KMS-11 (cell line): ENCODE measurements around the gene LSM14B.

ENCODE experiments used
- H2AFZ ChIP-seq: fragments of 200-600 bp; sonication (generic); 2 replicates; pipeline ENCODE4 v1.6.1; 2016; ENCODE audit warnings: antibody characterized with exemption, mixed run types, low read depth
- H3K27ac ChIP-seq: fragments of 200-600 bp; sonication (generic); 2 replicates; pipeline ENCODE4 v1.6.1; 2016; ENCODE audit warnings: mild to moderate bottlenecking, mixed run types
- H3K27me3 ChIP-seq: fragments of 200-600 bp; sonication (generic); 2 replicates; pipeline ENCODE4 v1.6.1; 2017; ENCODE audit warnings: mild to moderate bottlenecking, low read depth, mixed run types, moderate library complexity; ENCODE audit not compliant: insufficient read depth
- H3K36me3 ChIP-seq: fragments of 200-600 bp; sonication (generic); 2 replicates; pipeline ENCODE4 v1.6.1; 2017; ENCODE audit warnings: mild to moderate bottlenecking, mixed run types; ENCODE audit not compliant: insufficient read depth
- H3K4me1 ChIP-seq: fragments of 200-600 bp; sonication (generic); 2 replicates; pipeline ENCODE4 v1.6.1; 2016; ENCODE audit warnings: mild to moderate bottlenecking, low read depth, mixed run types; ENCODE audit not compliant: poor library complexity, severe bottlenecking
- H3K4me2 ChIP-seq: fragments of 200-600 bp; sonication (generic); 2 replicates; pipeline ENCODE4 v1.7.0; 2016; ENCODE audit warnings: mild to moderate bottlenecking, mixed run types
- H3K4me3 ChIP-seq: fragments of 200-600 bp; sonication (generic); IDR thresholded peaks from 2 replicates; pipeline ENCODE4 v1.6.1; 2017; ENCODE audit warnings: low read depth, low read length, mixed read lengths; ENCODE audit not compliant: insufficient read depth
- H3K79me2 ChIP-seq: fragments of 200-600 bp; sonication (generic); 2 replicates; pipeline ENCODE4 v1.6.1; 2016; ENCODE audit warnings: low read depth, mixed run types; ENCODE audit not compliant: insufficient read depth
- H3K9ac ChIP-seq: fragments of 200-600 bp; sonication (generic); 2 replicates; pipeline ENCODE4 v1.6.1; 2016; ENCODE audit warnings: mild to moderate bottlenecking, mixed run types
- H4K20me1 ChIP-seq: fragments of 200-600 bp; sonication (generic); 2 replicates; pipeline ENCODE4 v1.6.1; 2016; ENCODE audit warnings: mild to moderate bottlenecking, mixed run types; ENCODE audit not compliant: insufficient read depth
- CTCF ChIP-seq: fragments of 200-600 bp; sonication (generic); conservative IDR thresholded peaks from 2 replicates; pipeline ENCODE4 v1.6.1; 2017; ENCODE audit warnings: low read depth, mild to moderate bottlenecking, antibody characterized with exemption, low read length, moderate library complexity, mixed read lengths

Gene LSM14B

GRCh38 chr20:62101078-62101477 lies 21.2 kb upstream of the LSM14B start:
- H3K4me3 ChIP-seq = no peak overlapping the region
- H2AFZ ChIP-seq = no peak overlapping the region
- no peak overlapping the region for H3K27ac ChIP-seq
- H3K27me3 ChIP-seq = peaks cover 71% of the 10 kb centered on the region
- H3K4me1 ChIP-seq = no peaks in the 10 kb centered on the region
- H3K4me2 ChIP-seq = no peak overlapping the region
- no peaks in the 10 kb centered on the region for H3K79me2 ChIP-seq
- no peak for TF ChIP-seq CTCF
- H4K20me1 ChIP-seq = no peaks in the 10 kb centered on the region
- H3K9ac ChIP-seq = no peak overlapping the region
- H3K36me3 ChIP-seq = no peaks in the 10 kb centered on the region

GRCh38 chr20:62103508-62104233 lies 18.6 kb upstream of the LSM14B start:
- Histone ChIP-seq H2AFZ (no peak overlapping the region), H3K4me2 (no peak overlapping the region), H3K27ac (no peak overlapping the region), H3K36me3 (no peaks in the 10 kb centered on the region), H3K4me3 (no peak overlapping the region), H3K27me3 (peaks cover 79% of the 10 kb centered on the region), H3K79me2 (no peaks in the 10 kb centered on the region), H3K4me1 (no peaks in the 10 kb centered on the region), H3K9ac (no peak overlapping the region), H4K20me1 (no peaks in the 10 kb centered on the region)
- no peak for TF ChIP-seq CTCF

DNA sequence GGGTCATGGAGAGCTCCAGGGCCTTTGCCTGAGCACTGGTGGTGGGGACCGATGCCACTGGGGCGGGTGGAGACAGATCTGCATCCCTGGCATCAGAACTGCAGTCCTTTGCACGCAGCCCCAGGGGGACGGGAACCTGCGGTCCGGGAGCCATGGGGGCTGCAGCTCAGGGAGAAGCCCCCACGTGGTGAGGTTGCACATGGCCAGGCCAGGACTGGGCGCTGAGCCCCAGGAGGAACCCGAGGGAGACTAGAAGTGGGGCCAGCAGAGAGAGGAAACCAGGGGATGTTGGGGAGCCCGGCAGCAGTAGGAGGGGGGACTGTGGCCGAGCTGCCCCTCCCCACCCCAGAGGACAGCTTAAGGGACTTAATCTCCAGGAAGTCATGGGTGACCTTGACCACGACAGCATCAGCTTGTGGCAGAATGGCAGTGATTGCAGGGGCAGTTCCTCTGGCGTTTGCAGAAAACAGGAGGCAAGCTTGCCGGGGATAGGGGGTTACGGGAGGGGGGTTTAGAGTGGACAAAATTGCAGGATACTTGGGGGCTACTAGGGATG lies 18.0 kb upstream of the LSM14B start:
- Histone ChIP-seq H4K20me1 (no peaks in the 10 kb centered on the region), H3K4me3 (no peak overlapping the region), H3K27ac (no peak overlapping the region), H3K4me1 (no peaks in the 10 kb centered on the region), H3K79me2 (no peaks in the 10 kb centered on the region), H2AFZ (no peak overlapping the region), H3K27me3 (peaks cover 80% of the 10 kb centered on the region), H3K36me3 (no peaks in the 10 kb centered on the region), H3K9ac (no peak overlapping the region), H3K4me2 (no peak overlapping the region)
- TF ChIP-seq CTCF = no peak

DNA sequence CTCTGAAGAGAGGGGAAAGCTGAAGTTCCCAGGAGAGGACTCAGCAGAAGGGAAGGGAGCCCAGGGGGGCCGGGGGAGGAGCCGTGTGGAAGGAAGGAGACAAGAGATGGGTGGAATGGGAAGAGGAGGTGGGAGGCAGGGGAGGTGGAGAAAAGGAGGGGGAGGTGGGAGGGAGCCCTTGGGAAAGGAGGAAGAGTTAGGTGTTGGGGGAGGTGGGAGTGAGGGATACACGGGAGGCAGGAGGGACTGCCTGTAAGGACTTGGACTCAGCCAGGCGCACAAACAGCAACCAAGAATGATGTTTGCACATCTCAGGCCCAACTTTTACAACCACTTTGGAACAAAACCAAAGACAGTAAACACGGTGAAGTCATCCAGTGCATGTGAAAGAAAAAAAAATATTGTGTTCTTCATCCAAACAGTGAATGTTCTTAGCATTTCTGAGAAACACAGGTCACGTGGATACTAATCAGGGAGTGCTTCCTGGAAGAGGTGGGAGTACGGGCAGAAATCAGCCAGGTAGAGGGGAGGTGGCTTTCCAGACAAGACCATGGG lies 17.4 kb upstream of the LSM14B start:
- Histone ChIP-seq H3K4me2 (no peak overlapping the region), H3K36me3 (no peaks in the 10 kb centered on the region), H3K4me3 (no peak overlapping the region), H4K20me1 (no peaks in the 10 kb centered on the region), H3K79me2 (no peaks in the 10 kb centered on the region), H2AFZ (no peak overlapping the region), H3K27me3 (peaks cover 76% of the 10 kb centered on the region), H3K9ac (no peak overlapping the region), H3K4me1 (no peaks in the 10 kb centered on the region), H3K27ac (no peak overlapping the region)
- TF ChIP-seq CTCF = no peak
